HepG2 (cell line): Measurements from ENCODE around the gene SEC14L1. TPM values are rescaled to one million over a fixed set of nuclear protein-coding genes. Genes with fewer than 3 reads are reported as not detected.

Experiments used
- CREB1 ChIP-seq, 2 experiments: fragments of 450-650 bp in 1 of 2; IDR thresholded peaks; 2 replicates each; pipeline ENCODE4 v1.6.1; 2016 to 2017; ENCODE audit warnings: control low read depth in 1 of 2, mild to moderate bottlenecking in 1 of 2, missing compliant biosample characterization in 1 of 2, missing genetic modification characterization in 1 of 2
- GABPA ChIP-seq, 2 experiments: IDR thresholded peaks; 2 replicates each; pipeline ENCODE4 v1.6.1; 2011 to 2016; ENCODE audit warnings: low read depth in 2 of 2, low read length in 1 of 2, missing biosample characterization in 1 of 2, missing genetic modification characterization in 1 of 2
- GMEB1 ChIP-seq: sonication (generic); formaldehyde crosslinking; IDR thresholded peaks from 2 replicates; pipeline ENCODE4 v1.5.1; 2020; ENCODE audit warnings: missing genetic modification reagents, mild to moderate bottlenecking, borderline replicate concordance
- MED8 ChIP-seq: sonication (generic); formaldehyde crosslinking; IDR thresholded peaks from 2 replicates; pipeline ENCODE4 v1.8.1; 2023; ENCODE audit warnings: mild to moderate bottlenecking, missing genetic modification reagents; ENCODE audit not compliant: insufficient replicate concordance
- PRPF4 ChIP-seq: fragments of 200-400 bp; formaldehyde crosslinking; IDR thresholded peaks from 2 replicates; pipeline ENCODE4 v1.6.1; 2016; ENCODE audit warnings: low read length, low read depth; ENCODE audit not compliant: poor library complexity, severe bottlenecking
- ZFP36 ChIP-seq: fragments of 150-350 bp; IDR thresholded peaks from 2 replicates; pipeline ENCODE4 v1.6.1; 2018; ENCODE audit warnings: borderline replicate concordance, low read length, low read depth; ENCODE audit not compliant: partially characterized antibody
- ZNF274 ChIP-seq: sonication (generic); formaldehyde crosslinking; IDR thresholded peaks from 2 replicates; pipeline ENCODE4 v1.5.1; 2020; ENCODE audit warnings: mild to moderate bottlenecking, missing genetic modification reagents
- ZNF574 ChIP-seq: sonication (generic); formaldehyde crosslinking; IDR thresholded peaks from 2 replicates; pipeline ENCODE4 v1.4.0; 2020; ENCODE audit warnings: missing genetic modification reagents
- polyA plus RNA-seq, 8 experiments: library from polyadenylated mRNA; depleted of rRNA in 3 of 8; stranded (reverse) in 7 of 8; unstranded in 1 of 8; fragments of >200 nt; fragmentation: Illumina TruSeq in 4 of 8; extraction: Trizol in 4 of 8; gene quantifications; 2 replicates each; pipeline versions ENCODE4 v1.2.1 to v1.2.3, GENCODE V29; 2011 to 2016; ENCODE audit warnings: low read depth in 4 of 8, missing spikeins in 1 of 8, mixed read lengths in 1 of 8; ENCODE audit not compliant: insufficient read depth in 1 of 8
- total RNA-seq, 5 experiments: library from RNA; depleted of rRNA; stranded (reverse); fragments of >200 nt; fragmentation: Illumina TruSeq; extraction: Trizol; gene quantifications; 2 replicates each; pipeline ENCODE4 v1.2.3, GENCODE V29; 2016; ENCODE audit warnings: low read depth in 1 of 5
- TF ChIP-seq, protein P1 (sequence below), 2 experiments: fragments of 450-650 bp in 1 of 2; sonication (generic) in 1 of 2; formaldehyde crosslinking in 1 of 2; IDR thresholded peaks; 2 replicates each; pipeline versions ENCODE4 v1.6.1 to v1.8.0; 2016 to 2022; ENCODE audit warnings: antibody characterized with exemption in 1 of 2, mild to moderate bottlenecking in 1 of 2, missing genetic modification reagents in 1 of 2

SEC14L1 gene
- total and polyA plus RNA-seq, 2 of the 13 experiments (the other 11 are each of a cell fraction or from before 2014, with no cell fraction given), result 26.3 to 43.9 TPM

GRCh38 chr17:77208217-77208808 lies 67.5 kb downstream of the SEC14L1 start (continued):
- TF ChIP-seq, protein P1, sequence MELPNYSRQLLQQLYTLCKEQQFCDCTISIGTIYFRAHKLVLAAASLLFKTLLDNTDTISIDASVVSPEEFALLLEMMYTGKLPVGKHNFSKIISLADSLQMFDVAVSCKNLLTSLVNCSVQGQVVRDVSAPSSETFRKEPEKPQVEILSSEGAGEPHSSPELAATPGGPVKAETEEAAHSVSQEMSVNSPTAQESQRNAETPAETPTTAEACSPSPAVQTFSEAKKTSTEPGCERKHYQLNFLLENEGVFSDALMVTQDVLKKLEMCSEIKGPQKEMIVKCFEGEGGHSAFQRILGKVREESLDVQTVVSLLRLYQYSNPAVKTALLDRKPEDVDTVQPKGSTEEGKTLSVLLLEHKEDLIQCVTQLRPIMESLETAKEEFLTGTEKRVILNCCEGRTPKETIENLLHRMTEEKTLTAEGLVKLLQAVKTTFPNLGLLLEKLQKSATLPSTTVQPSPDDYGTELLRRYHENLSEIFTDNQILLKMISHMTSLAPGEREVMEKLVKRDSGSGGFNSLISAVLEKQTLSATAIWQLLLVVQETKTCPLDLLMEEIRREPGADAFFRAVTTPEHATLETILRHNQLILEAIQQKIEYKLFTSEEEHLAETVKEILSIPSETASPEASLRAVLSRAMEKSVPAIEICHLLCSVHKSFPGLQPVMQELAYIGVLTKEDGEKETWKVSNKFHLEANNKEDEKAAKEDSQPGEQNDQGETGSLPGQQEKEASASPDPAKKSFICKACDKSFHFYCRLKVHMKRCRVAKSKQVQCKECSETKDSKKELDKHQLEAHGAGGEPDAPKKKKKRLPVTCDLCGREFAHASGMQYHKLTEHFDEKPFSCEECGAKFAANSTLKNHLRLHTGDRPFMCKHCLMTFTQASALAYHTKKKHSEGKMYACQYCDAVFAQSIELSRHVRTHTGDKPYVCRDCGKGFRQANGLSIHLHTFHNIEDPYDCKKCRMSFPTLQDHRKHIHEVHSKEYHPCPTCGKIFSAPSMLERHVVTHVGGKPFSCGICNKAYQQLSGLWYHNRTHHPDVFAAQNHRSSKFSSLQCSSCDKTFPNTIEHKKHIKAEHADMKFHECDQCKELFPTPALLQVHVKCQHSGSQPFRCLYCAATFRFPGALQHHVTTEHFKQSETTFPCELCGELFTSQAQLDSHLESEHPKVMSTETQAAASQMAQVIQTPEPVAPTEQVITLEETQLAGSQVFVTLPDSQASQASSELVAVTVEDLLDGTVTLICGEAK (IDR thresholded peaks at IDR 0.05), result no peak
- TF ChIP-seq, protein P1 (CRISPR knock-in tag; IDR thresholded peaks at IDR 0.05), result no peak
- TF ChIP-seq GMEB1 (CRISPR knock-in tag), result no peak; the same call in 1 of the 2 replicates
- no peak for TF ChIP-seq CREB1 (IDR thresholded peaks at IDR 0.05)
- TF ChIP-seq CREB1 (CRISPR knock-in tag; IDR thresholded peaks at IDR 0.05), result no peak; the same call in 1 of the 2 replicates
- no peak for TF ChIP-seq MED8 (CRISPR knock-in tag)
- TF ChIP-seq ZFP36, result no peak
- TF ChIP-seq PRPF4, result no peak
- TF ChIP-seq ZNF574, result peak; percentile 93
- TF ChIP-seq ZNF274 (CRISPR knock-in tag), result no peak
- no peak for TF ChIP-seq GABPA (IDR thresholded peaks at IDR 0.05; ENCODE audit: low read depth, low read length)
- peak; percentile 28; the same call in 1 of the 2 replicates for TF ChIP-seq GABPA (CRISPR knock-in tag; IDR thresholded peaks at IDR 0.05; ENCODE audit: low read depth)
